GM12892 (cell line): ENCODE results near the gene KIF25.

Experiments
- POLR2A ChIP-seq: IDR thresholded peaks from 2 replicates; pipeline ENCODE4 v1.6.1; 2011; ENCODE audit warnings: low read depth, low read length, control low read depth
- POLR2AphosphoS5 ChIP-seq: IDR thresholded peaks from 2 replicates; pipeline ENCODE4 v1.6.1; 2011; ENCODE audit warnings: low read depth, low read length, control low read depth
- TAF1 ChIP-seq: IDR thresholded peaks from 2 replicates; pipeline ENCODE4 v1.6.1; 2011; ENCODE audit warnings: low read depth, mild to moderate bottlenecking, control low read depth, low read length, borderline replicate concordance

DNA sequence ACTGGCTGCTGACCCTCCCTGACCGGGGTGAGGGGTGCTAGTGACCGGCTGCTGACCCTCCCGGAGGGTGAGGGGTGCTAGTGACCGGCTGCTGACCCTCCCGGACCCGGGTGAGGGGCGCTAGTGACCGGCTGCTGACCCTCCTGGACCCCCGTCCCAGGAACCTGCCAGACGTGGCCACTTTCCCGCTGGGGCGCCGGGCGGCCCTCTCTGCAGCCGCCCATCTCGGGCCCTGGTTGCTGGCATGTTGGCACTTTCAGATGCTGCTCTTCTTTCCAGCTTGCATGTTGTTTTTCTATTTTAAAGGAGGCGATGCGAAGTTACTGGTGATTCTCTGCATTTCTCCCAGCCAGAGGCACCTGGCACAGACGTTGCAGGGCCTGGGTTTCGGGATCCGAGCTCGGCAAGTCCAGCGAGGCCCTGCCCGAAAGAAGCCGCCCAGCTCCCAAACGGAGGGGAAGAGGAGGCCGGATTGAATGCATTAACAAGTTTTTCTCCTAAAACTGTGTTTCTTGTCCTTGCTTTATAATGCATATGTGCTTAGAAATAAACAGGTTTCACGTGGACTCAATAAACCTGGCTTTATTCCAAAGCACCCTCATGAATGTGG, 47.2 kb downstream of the KIF25 start:
- TF ChIP-seq TAF1 (no peak), POLR2AphosphoS5 (no peak), POLR2A (no peak)
